RWPE2 (cell line): Measurements from ENCODE around the gene DYRK4.

Experiments
- ATAC-seq: fragments of 200-7000 bp; cut with Tn5 transposase; 3 replicates; pipeline ENCODE4 v1.9.1; 2021; ENCODE audit warnings: low read depth
- DNase-seq: peaks from one replicate; pipeline ENCODE4 v3.0.0-alpha.2; 2020; ENCODE audit warnings: low spot score
- H3K27ac ChIP-seq: fragments of 450-650 bp; 2 replicates; pipeline ENCODE4 v1.5.1; 2017; ENCODE audit warnings: mild to moderate bottlenecking; ENCODE audit not compliant: poor library complexity, severe bottlenecking
- H3K27me3 ChIP-seq: fragments of 250-450 bp; sonication (Bioruptor Pico); 2 replicates; pipeline ENCODE4 v1.5.1; 2021; ENCODE audit warnings: mild to moderate bottlenecking, moderate library complexity; ENCODE audit not compliant: insufficient read depth, poor library complexity, severe bottlenecking
- H3K36me3 ChIP-seq: fragments of 250-450 bp; sonication (Bioruptor Pico); 2 replicates; pipeline ENCODE4 v1.5.1; 2020; ENCODE audit warnings: low read depth, mild to moderate bottlenecking, moderate library complexity
- H3K4me1 ChIP-seq: fragments of 250-450 bp; sonication (Bioruptor Pico); 2 replicates; pipeline ENCODE4 v1.5.1; 2021; ENCODE audit warnings: mild to moderate bottlenecking, moderate library complexity; ENCODE audit not compliant: insufficient read depth, poor library complexity, severe bottlenecking
- H3K4me3 ChIP-seq: fragments of 250-450 bp; sonication (Bioruptor Pico); 2 replicates; pipeline ENCODE4 v1.5.1; 2021; ENCODE audit warnings: mild to moderate bottlenecking, moderate library complexity; ENCODE audit not compliant: severe bottlenecking
- H3K9me3 ChIP-seq: fragments of 250-450 bp; sonication (Bioruptor Pico); 2 replicates; pipeline ENCODE4 v1.5.1; 2021; ENCODE audit warnings: mild to moderate bottlenecking, moderate library complexity; ENCODE audit not compliant: severe bottlenecking
- CTCF ChIP-seq: fragments of 450-650 bp; IDR thresholded peaks from one replicate; pipeline ENCODE4 v1.5.1; 2017; ENCODE audit warnings: mild to moderate bottlenecking, moderate library complexity; ENCODE audit not compliant: poor library complexity, severe bottlenecking

Gene DYRK4

GRCh38 chr12:4552191-4552590 lies 9.8 kb upstream of the DYRK4 start:
- no peak overlapping the region for H3K27ac ChIP-seq
- peaks cover 95% of the 10 kb centered on the region for H3K36me3 ChIP-seq
- H3K4me1 ChIP-seq: no peaks in the 10 kb centered on the region
- ATAC-seq (no peak), DNase-seq (no peak)
- no peak for TF ChIP-seq CTCF
- H3K4me3 ChIP-seq: no peak overlapping the region
- H3K9me3 ChIP-seq: no peaks in the 10 kb centered on the region
- no peaks in the 10 kb centered on the region for H3K27me3 ChIP-seq

- ATAC-seq (no peak), DNase-seq (no peak)
- H3K9me3 ChIP-seq: no peaks in the 10 kb centered on the region
- H3K27me3 ChIP-seq: no peaks in the 10 kb centered on the region
- no peak overlapping the region for H3K27ac ChIP-seq
- H3K4me3 ChIP-seq: no peak overlapping the region
- no peaks in the 10 kb centered on the region for H3K4me1 ChIP-seq
- TF ChIP-seq CTCF: no peak
- H3K36me3 ChIP-seq: peaks cover 95% of the 10 kb centered on the region
Observed at GRCh38 chr12:4553943-4554342, 8.1 kb upstream of the DYRK4 start.

- Histone ChIP-seq H3K27ac (no peak overlapping the region), H3K4me3 (no peak overlapping the region), H3K27me3 (no peaks in the 10 kb centered on the region), H3K9me3 (no peaks in the 10 kb centered on the region), H3K4me1 (no peaks in the 10 kb centered on the region), H3K36me3 (peaks cover 91% of the 10 kb centered on the region)
- TF ChIP-seq CTCF: no peak
- no peak for DNase-seq
- ATAC-seq: no peak
Observed at GRCh38 chr12:4555804-4556203, 6.2 kb upstream of the DYRK4 start.

- DNase-seq: no peak
Observed at GRCh38 chr12:4556735-4557530, 5.1 kb upstream of the DYRK4 start.

More at GRCh38 chr12:4556735-4557530, 5.1 kb upstream of the DYRK4 start:
- no peak overlapping the region for H3K27ac ChIP-seq
- H3K27me3 ChIP-seq: no peaks in the 10 kb centered on the region
- H3K36me3 ChIP-seq: peaks cover 85% of the 10 kb centered on the region
- H3K9me3 ChIP-seq: no peaks in the 10 kb centered on the region
- ATAC-seq: no peak
- no peak overlapping the region for H3K4me3 ChIP-seq
- no peak for TF ChIP-seq CTCF
- H3K4me1 ChIP-seq: no peaks in the 10 kb centered on the region
